MV-4-11 (cell line): ENCODE results near the gene MEG3.
"Not testable (repeated sequence)": the region's sequence is repeated elsewhere in the genome, so short reads cannot be mapped to it uniquely, and the experiment has no call there.

Experiments used
- DNase-seq: peaks from one replicate; lab custom pipeline; 2025; lab: John Stamatoyannopoulos, UW

Gene MEG3

GRCh38 chr14:100789460-100790417, 36.2 kb upstream of the MEG3 start:
- no peak for DNase-seq

DNA sequence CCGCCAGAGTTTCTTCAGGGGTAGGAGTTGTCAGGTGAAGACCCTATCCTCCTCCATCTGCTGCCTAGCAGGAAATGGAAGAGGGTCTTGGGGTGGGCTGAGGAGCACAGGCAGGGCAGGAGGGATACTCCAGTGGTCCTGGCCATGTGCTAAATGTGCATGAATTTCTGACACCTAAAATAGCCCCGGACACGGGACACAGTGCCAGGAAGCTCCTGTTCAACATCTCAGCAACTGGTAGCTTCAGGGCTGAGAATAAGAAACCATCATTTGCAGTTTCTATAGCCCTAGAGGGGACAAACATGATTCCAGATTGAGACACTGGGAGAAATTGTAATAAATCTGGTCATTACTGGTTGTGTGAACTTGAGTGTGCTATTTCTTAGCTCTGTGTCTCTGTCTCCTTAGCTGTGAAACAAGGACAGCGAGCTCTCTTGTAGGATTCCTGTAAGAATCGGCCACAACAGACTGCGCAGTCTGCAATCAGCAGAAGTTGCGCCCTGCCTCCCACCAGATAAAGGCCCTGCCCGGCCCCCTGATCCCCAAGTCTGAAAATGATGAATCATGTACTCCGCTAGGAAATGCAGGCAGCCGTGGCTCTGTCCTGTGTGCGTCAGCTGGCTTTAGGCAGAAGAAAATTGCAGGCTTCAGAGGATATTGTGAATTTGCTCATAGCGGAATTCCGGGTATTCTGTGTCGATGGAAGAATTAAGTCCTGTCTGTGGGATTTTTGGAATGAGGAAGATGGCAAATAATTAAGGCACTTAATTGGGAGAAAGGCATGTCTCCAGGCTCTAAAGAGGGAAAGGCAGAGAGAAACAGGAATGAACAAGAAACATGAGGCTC, 35.2 kb upstream of the MEG3 start:
- no peak for DNase-seq

DNA sequence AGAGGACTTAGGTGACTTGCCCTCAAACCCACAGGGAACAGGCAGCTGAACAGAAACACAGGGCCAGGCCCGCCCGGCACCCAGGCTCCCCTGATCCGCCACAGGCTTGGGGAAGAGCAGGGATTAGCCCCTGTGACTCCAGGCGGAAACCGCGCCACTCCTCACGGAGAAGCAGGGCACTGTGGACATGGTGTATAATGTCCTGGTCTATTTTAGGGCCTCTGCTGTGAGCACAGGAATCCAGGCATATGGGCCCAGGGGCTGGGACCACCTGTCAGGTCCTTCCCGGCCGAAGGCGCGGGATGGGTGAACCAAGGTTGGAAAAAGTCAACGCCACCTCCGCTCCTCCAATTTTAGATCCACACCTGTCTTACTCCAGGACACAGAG, 34.6 kb upstream of the MEG3 start:
- DNase-seq = no peak

- no peak for DNase-seq
These were observed 33.9 kb upstream of the MEG3 start for GRCh38 chr14:100791995-100792394.

DNA sequence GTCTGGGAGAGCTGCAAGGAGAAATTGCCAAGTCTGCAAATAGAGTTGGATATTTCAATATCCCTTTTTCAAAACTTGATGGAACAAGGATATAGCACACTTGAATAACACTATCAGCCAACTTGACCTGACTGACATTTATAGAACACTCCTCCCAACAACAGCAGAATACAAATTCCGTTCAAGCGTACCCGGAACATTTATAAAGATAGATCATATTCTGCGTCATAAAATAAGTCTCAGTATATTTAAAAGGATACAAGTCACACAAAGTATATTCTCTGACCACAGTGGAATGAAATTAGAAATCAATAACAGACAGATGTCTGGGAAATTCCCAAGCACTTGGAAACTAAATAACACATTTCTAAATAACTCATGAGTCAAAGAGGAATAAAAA, 29.0 kb upstream of the MEG3 start:
- DNase-seq = no peak

DNA sequence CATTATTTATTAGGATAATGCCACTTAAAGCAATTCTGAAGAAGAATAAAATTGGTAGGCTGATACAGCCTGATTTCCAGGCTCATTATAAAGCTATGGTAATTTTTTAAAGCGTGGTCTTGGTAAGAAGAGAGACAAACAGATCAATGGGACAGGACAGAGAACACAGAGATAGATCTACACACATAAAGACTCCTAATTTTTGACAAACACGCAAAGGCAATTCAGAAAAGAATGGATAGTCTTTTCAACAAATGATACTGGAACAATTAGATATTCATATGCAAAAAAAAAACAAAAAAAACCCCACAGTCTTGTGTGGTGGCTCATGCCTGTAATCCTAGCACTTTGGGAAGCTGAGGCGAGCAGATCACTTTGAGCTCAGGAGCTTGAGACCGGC, 25.9 kb upstream of the MEG3 start:
- DNase-seq = no peak

GRCh38 chr14:100801433-100801832, 24.5 kb upstream of the MEG3 start:
- not testable (repeated sequence) for DNase-seq

DNA sequence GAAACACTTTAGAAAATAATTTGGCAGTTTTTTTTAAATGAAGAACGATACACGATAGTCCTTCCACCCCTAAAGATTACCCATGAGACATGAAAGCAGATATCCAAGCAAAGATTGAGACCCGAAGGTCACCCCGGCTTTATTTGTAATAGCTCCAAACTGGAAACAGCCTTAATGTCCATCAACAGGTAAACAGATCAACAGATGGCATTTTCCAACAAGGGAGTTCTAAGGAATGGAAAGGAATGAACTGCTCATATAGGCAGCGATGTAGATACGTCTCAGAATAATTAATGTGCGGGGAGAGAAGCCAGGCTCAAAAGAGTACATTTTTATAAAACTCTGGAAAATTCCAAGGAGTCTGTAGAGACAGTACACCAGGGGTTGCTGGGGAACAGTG, 23.7 kb upstream of the MEG3 start:
- no peak for DNase-seq

- no peak for DNase-seq
These were observed 23.2 kb upstream of the MEG3 start for GRCh38 chr14:100802766-100803165.

DNA sequence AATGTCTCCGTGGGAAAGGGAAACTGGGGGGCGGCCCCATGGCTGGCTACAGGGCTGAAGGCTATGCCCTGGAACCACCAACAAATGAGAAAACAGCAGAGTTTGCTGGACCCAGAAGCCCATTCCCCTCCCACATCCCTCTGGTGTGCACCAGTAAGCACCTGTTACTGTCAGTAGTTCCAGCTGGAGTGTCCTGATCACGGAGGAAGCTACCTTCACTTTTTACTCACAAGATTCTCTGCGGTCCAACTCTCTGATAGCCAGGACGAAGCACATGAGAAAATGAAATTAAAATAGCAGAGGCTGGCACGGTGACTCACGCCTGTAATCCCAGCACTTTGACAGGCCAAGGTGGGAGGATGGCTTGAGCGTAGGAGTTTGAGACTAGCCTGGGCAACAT, 22.7 kb upstream of the MEG3 start:
- no peak for DNase-seq

DNA sequence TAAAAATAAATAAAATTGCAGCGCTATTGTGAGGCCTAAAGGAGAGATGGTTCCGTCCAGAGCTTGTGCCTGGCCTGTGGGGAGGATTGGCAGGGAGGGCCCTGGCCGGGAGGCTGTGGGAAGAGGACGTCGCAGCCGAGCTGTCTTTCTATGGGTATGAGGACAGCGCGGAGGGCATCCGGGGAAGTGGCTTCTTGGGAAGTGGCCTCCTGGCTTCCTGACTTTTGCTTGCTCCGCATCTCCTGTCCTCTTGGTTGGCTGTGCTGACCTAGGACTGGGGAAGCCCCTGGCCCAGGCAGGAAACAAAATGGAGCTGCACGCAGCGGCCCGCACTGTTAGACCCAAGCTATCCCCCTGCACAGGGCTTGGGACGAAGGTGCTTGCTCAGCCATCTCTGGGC, 22.2 kb upstream of the MEG3 start:
- no peak for DNase-seq

DNA sequence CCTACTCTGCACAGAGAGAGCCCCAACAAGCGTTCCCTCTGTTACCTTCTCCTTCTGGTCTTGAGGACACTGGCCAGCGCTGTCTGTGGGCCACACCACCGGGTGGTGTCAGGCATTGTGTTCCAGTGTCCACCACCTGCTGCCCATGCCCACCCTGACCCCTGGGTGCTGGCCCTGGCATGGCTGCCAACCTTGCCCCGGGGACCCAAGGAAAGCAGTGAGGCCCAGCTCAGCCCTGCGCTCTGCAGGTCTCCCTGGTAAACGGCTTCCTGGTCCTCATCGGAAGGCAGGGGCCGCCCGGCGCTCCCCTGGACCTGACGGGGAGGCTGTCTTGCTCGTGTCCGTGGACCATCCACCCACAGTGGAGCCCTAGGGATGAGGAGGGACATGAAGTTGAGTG, 21.8 kb upstream of the MEG3 start:
- no peak for DNase-seq

- no peak for DNase-seq
These were observed 21.2 kb upstream of the MEG3 start for GRCh38 chr14:100804558-100805309.

- DNase-seq = no peak
These were observed 19.5 kb upstream of the MEG3 start for GRCh38 chr14:100806386-100806785.

DNA sequence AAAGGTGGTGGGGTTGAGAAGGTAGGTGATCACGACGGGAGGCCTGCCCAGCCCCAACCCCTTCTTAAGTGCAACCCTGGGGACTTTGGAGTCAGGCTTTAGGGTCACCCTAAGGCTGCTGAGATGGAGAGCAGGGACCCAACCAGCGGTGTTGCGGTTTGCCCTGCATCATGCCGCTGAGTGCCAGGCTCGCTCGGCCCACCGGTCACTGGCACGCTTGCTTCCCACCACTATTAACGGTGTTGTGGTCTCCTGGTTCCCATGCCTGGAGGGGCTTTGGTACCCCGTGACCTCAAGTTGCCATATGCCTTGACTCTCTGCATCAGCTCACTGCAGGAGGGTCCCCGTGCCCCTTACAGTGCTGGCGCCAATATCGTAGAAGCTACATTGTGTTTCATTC, 18.4 kb upstream of the MEG3 start:
- no peak for DNase-seq

- DNase-seq = no peak
These were observed 17.8 kb upstream of the MEG3 start for GRCh38 chr14:100807979-100808734.

DNA sequence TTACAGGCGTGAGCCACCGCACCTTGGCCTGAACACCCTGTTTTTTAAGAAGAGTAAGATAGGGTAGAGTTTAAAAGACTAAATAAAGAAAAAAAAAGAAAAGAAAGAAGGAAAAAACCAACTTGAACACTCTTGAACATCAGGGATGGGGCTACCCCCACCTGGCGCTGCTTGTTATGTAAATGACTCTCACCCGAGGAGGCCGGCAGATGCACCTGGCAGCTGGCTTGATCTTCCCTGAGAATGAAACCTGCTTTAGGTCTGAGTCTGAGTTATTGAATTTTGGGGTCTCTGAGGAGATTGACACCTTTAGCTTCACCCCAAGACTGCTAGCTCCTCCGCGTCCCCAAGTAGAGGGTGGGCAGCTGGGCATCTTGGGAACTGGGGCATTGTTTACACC, 15.5 kb upstream of the MEG3 start:
- DNase-seq = no peak

- DNase-seq = peak; percentile 64
These were observed 15.0 kb upstream of the MEG3 start for GRCh38 chr14:100810861-100811461.

- DNase-seq = no peak
These were observed 12.6 kb upstream of the MEG3 start for GRCh38 chr14:100813291-100813690.

- DNase-seq = no peak
These were observed 10.2 kb upstream of the MEG3 start for GRCh38 chr14:100815478-100816285.
